HG03064 (cell line): ENCODE data around the gene FAM118B.
A peak's percentile ranks its signal among the peaks of the same experiment; 100 is the strongest.

ENCODE experiments used
- ATAC-seq: cut with Tn5 transposase; IDR thresholded peaks from one replicate; pipeline ENCODE4 v1.9.1; 2021; ENCODE audit warnings: low read depth; ENCODE audit not compliant: unreplicated experiment

Gene FAM118B

DNA sequence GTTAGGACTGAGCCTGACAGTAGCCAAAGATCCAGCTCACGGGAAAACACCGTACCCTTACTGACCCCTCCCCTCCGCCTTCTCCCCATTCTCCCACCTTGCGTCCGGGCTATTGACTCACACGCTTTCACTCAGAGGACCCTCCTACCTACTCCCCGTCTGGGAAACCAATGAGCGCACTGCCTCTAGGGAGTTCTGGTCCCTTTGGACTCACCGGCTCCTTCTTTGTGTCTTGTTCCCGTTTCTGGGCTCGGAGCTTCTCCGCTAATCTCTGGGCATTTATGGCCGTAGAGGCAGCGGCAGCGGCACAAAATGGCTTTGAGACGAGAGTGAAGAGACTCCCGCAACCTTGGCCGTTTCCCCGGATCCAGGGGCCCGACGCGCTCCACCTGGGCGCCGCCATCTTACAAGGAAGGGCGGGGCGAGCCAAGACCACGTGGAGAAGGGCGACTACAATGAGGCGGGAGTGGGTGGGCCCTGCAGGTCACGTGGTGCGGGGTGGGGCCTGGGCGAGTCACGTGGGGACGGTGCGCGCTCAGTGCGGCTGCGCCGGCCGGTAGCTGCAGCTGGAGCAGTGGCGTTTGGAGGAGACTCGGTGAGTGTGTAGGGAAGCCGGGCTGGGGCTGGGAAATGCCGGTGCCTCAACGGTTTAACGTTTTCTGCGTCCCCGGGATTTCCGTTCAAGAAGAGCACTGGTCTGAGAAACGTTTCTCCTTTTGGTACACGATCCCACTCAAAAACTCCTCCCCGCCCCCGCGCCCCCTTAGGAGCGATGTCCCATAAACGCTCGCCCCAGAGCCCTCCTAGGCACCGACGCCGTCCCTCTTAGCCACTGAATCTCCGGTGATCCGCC is at the start of gene FAM118B, which contains the start of gene RPUSD4:
Gene FAM118B (plus strand): TSS at position 547 of the 853 bp plus-strand sequence. CDS start 23,220 bp downstream, outside the sequence.
Gene RPUSD4 (minus strand): TSS at position 415 of the 853 bp plus-strand sequence. CDS start 12 bp downstream, at position 403.
- peak; percentile 93 for ATAC-seq

DNA sequence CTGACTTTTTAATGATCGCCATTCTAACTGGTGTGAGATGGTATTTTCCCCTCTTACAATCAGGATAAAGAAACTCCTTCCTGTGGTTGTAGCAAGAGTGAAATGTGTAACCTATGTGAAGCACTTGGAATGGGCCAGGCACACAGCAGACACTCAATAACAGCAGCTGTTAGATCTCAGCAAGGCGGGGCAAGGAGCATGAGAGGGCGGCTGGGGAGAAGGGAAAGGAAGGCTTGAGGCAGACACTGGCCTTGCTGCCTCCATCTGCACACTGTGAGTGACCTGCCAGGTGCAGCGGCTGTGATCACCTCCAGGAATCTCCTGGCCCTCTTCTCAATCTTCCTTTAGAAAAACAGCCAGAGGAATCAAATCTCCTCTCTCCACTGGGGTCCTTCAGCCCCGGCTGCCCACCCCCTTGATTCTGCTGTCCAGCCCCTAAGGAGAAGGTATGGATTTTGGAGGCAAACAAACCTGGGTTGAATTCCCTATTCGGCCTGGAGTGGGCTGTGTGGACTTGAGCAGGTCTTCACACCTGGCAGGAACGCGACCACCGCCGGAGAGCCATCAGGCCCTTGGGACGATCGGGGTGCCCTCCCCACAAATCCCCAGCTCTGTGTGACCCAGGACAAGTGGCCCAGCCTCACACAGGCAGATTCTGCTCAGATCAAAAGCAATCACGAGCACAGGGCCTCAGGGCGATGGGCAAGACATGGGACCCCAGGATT is 49.1 kb upstream of the FAM118B start:
- ATAC-seq, result no peak

DNA sequence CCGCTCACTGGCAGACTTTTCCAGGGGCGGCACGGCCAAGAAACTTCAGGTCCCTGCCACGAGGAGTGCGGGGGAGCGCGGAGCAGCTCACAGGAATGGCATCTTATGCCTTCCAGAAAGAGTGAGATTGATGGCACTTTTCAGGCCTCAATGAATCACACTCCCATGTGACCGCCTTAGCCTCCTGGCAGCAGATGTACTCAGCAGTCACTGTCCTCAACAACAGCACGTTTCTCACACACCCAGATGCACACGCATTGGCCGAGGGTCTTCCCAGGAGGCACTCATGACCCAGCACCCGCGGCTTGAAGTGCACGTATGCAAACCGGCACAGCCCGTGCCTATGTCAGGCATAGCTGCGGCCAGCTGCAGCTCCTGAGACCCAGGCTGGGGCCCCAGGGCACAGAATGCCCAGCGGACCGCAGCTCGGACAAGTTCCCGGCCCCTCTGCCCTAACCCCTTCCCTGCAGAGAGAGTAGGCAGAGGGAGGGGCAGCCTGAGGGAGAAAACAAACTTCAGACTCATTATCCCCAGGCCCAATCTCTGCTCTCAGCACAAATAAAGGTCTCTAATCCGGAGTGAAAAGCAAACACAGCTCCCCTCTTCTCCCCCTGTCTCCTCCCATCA is 48.4 kb upstream of the FAM118B start:
- no peak for ATAC-seq

DNA sequence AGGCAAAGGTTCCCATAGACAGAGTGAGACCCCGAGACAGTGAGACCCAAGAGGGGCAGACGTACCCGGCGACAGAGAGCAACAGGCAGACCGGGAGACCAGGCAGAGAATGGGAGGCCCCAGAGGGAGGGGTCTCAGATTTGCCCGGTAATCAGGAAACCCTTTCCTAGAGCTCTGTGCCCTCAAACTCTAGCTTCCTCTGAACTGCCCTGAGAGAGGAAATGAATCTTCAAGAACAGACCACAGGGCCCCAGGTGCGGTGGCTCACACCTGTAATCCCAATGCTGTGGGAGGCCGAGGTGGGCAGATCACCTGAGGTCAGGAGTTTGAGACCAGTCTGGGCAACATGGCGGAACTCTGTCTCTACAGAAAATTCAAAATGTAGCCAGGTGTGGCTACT is 47.8 kb upstream of the FAM118B start:
- no peak for ATAC-seq

DNA sequence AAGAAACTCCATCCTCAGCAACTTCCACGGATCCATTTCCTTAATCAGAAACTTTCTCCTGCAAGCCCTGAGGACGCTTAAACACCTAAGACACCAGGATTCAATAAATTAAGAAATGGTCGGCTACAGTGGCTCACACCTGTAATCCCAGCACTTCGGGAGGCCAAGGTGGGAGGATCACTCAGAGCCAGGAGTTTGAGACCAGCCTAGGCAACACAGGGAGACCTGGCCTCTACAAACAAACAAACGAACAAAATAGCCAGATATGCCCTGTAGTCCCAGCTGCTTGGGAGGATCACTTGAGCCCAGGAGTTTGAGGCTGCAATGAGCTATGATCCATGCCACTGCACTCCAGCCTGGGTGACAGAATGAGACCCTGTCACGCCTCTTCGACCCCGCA is 46.8 kb upstream of the FAM118B start:
- no peak for ATAC-seq

DNA sequence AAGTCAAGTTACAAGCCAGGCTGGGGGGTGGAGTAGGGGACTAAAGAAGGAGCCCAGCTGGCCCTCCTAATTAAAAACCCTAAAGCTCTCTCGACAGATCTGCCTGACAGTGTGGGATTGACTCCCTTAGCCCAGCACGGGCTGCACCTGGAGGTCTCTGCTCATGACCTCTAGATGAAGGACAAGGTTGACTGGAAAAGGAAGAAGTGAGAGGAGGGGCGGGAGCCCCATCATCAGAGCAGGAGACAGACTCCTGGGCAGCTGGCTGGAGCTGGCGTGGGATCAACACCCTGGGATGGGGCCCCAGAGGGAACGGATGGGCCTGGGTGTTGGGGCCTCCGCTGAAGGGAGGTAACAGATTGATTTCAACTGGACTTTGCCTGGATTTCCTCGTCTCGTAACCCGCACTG is 46.3 kb upstream of the FAM118B start:
- ATAC-seq, result no peak

DNA sequence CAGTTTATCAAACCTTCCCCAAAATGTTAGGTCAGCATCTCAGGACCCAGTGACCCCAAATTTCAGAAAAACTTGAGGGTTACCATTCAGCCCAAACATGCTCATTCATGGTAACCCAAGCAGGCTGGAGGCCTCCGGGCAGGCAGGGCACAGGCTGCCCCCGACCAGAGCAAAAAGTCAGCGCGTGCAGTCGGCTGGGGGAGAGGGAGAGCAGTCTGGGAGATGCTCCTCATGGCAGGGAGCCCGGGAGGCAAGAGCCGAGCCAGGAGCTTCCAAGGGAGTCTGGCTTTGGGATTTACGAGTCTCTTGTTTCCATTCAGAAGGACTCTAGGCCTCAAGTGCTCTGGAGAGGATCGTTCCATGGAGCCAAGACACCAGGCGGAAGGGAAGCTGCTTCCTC is 45.8 kb upstream of the FAM118B start:
- no peak for ATAC-seq

DNA sequence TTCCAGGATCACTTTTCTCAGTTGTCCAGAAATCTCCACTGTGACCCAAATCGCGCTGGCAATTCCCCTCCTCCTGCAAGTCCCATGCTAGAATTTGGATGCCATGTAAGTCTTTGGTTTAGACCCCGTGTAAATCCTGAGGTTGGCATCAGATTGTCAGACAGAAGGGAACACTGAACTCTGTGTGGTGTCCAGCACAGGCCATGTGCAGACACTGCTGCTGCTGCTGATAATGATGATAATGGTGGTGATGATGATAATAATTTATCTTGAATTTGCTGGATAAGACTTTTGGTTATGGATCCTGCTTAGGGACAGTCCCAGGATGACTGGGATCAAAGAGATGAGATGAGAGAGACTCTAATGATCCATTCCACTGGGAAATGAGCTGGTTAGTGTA is 45.2 kb upstream of the FAM118B start:
- no peak for ATAC-seq

DNA sequence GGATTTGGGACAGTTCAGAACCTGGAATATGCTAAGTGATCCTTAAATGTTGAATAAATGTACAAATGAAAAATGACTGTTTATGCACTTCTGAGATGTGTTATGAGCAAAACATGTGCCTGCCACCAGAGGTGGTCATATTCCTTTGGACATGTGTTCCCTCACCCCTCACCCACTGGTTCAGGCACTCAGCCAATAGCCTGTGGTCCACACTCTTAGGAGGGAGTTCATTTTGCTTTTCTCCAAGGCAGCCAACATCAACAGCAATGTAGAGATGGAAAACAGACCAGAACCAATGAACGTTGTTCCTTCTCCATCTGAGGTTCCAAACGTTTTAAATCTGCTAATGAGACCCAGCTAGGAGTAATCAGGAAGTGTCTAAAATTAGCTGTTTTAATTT is 44.1 kb upstream of the FAM118B start:
- no peak for ATAC-seq

DNA sequence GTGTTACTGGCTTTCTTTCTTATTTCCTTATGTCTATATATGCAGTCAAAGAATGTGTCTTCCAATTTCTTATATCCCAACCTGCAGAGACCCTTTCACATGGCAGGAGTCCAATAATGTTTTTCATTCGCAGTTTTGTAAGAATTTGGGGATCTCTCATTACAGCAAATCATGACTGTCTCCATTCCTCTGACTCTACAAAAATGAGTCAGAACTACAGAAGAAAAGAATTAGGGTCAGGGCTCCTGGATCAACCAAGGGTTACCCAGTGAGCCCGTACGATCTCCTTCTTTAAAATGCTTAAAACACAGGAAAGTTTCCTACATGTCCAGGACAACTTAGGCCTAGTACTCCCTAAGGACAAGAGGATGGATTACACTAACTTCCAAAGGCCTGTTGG is 42.3 kb upstream of the FAM118B start:
- ATAC-seq, result no peak

DNA sequence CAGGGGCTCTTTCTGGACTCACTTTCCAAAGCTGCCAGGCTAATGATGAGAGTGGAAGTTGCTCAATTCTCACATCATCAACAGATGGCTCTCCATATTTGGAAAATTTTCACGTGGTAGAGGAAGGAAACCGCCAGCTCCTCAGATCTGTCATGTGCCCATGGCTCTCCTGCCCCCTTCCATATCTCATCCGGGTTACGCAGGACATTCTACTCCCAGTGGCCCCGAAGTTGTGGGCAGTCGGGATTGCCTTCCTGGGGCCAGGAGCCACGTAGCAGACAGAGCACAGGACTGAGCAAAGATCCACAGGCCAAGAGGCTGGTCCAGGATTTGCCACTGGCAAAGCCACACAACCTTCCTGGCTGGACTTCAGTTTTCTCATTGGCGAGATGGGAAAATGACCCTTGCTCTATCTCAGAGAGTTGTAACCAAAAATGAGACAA is 39.0 kb upstream of the FAM118B start:
- no peak for ATAC-seq

DNA sequence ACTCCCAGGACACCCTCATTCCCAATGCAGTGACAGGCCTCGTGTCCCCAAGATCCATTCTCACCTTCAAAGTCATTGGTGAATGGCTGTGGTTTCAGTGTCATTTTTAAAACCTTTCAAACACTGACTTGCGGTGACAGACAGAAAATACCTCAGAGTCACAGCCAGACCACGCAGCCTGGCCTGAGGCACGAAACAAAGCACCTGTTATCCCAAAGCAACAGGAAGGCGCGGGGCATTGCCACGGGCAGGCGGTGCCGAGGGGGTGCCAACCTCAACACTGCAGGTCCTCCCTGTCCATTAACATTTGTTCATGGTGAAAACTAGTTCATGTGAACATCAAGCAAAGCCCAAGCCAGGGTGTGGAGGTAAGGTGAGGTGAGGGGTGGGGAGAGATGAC is 38.3 kb upstream of the FAM118B start:
- no peak for ATAC-seq

DNA sequence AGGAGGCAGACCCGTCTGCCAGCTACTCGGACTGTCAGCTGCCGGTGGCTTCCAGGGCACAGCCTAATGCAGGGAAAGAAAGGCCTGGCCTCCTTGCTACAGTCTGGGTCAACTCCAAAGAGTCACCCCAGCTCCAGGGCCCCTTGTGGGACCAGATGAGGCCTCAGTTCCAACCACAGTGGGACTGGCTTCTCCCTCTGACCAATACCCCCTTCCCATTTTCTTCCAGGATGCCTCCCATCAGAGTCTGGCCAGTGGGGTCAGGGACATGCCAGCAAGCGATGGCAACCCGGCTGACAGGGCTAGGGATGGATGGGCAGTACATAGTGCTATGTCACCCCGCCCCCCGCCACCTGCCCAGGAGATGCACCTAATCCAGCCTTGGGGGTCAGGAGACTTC is 36.8 kb upstream of the FAM118B start:
- ATAC-seq, result no peak

DNA sequence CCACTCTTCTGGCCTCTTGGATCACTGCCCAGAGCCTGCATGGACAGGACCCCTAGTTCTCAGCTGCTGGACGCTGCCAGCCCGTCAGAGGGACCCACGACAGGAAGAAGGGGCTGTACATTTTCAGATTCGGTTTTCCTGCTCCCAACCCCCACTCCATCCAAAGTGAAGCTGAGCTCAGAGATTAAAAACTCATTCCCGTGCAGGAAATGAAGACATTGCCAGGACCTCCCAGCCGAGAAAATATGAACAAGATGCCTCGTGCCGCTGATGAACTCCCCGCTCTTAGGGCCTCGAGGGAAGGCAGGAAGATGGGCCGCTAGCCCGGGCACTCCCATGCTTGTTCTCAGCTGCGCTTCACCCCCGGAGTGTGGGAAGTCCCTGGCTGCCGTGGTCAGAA is 36.2 kb upstream of the FAM118B start:
- no peak for ATAC-seq

DNA sequence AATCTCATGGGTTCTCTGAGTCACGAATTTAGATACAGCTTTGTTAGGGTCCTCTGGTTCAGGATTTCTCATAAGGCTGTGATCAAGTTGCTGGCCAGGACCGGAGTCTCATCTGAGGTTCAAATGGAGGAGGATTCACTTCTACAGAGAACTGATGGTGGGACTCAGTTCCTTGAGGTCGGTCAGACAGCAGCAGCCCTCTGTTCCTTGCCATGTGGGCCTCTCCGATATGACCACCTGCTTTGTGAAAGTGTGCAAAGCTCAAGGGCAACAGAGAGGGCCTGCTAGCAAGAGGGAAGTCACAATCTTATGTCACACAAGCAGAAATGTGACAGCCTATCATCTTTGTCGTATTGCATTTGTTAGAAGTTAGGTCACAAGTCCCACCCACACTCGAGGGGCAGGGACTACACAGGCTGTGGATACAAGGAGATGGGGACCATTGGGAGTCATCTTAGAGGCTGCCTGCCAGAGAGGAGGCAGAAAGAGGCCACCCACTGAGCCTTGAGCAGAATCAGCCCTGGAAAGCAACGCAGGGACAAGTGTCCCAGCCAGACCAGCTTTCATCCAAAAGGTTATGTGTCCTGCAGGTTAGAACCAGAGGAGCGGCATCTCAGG is 34.6 kb upstream of the FAM118B start:
- no peak for ATAC-seq

DNA sequence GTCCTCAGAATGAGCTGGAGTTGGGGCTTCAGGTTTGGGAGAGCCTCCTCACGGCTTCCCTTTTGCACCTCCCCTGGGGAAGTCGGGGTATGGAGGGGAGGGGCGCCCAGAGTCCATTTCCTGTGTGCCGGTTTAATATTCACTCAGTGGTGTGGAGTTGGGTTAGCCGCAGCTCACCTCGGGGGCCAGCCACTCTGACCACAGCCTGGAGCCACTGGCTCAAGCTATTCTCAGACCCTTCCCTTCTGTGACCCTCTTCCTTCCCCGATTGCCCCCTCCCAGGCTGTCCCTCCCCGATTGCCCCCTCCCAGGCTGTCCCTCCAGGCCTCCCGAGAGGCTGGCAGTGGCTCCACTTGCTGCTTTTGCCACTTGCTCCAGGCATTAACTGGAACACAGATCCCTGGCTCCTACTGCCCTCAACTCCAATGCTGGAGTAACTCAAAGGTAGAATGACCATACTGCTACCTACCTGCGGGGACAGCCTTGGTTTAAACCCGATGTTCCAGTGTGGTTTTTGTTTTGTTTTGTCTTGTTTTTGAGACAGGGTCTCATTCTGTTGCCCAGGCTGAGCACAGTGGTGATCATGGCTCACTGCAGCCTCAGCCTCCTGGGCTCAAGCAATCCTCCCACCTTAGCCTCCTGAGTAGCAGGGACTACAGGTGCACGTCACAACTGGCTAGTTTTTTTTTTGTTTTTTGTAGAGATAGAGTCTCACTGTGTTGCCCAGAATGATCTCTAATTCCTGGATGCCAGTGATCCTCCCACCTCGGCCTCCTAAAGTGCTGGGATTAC is 29.4 kb upstream of the FAM118B start:
- no peak for ATAC-seq

DNA sequence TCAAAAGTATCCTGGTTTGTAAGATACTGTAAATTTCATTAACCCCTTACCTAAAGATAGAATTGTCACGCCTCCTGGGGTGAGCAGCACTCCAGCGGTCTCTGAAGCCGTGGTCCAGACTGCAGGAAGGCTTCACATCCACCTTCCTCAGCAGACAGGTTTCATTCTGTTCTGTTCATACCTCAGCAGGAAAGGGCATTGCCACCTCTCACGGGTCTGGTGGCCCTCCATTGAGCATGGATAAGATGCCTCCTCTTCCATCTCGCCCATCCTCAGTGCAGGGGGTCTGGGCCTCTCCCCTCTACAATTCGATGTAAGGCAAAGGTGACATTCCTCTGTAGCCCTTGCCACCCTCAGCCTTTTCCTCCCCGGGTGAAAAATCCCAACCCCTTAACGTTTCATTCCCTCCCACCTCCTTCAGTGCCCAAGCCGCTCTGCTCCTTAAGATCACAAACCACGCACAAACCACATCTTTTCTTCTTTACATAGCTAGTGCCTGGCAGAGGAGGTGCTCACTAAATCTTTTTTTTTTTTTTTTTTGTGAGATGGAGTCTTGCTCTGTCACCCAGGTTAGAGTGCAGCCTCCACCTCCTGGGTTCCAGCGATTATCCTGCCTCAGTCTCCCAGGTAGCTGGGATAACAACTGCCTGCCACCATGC is 28.7 kb upstream of the FAM118B start:
- ATAC-seq, result no peak

DNA sequence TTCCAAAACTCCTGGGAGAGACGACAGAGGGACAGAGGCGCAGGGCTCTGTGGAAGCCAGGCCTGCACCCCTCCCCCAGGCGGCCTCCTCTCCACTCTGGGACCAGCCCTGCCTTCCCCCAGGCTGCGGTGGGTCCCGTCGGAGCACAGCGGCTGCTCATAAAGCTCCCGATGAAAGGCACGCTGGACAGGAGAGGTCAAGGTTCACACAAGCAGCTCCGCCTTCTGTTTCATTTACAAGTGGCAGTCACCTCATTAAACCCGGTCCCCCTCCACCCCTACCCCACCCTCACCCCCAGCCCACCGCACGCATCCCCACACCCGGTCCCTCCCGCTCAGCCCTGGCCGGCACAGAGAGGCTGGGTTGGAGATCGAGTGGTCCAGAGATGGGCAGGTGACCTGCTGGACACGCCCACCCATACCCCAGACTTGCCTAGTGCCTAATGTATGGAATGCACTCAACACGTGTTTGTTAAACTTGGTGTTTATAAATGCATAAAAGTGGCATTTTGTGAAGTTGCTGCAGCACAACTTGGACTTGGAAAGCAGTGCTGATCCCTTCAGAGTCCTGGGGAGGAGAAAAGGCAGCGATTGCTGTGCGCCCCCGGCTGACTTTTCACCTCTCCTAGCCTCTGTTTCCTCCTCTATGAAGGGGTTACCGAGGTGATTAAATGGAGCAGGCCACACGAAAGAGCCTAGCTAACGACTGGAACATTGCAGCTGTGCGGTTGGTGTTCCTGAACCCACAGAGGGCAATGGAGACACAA is 26.1 kb upstream of the FAM118B start:
- ATAC-seq, result no peak
